NCI-H2227 (cell line): ENCODE data around the gene ZZZ3.
"Not testable (repeated sequence)": the region's sequence is repeated elsewhere in the genome, so short reads cannot be mapped to it uniquely, and the experiment has no call there.

ENCODE experiments used
- DNase-seq: peaks from one replicate; lab custom pipeline; 2025; ENCODE audit not compliant: unreplicated experiment; lab: John Stamatoyannopoulos, UW

Gene ZZZ3

GRCh38 chr1:77671836-77672235, 10.6 kb downstream of the ZZZ3 start:
- DNase-seq = no peak

- no peak for DNase-seq
These were observed 12.1 kb downstream of the ZZZ3 start for GRCh38 chr1:77670330-77670729.

- no peak for DNase-seq
These were observed 13.5 kb downstream of the ZZZ3 start for GRCh38 chr1:77668924-77669449.

DNA sequence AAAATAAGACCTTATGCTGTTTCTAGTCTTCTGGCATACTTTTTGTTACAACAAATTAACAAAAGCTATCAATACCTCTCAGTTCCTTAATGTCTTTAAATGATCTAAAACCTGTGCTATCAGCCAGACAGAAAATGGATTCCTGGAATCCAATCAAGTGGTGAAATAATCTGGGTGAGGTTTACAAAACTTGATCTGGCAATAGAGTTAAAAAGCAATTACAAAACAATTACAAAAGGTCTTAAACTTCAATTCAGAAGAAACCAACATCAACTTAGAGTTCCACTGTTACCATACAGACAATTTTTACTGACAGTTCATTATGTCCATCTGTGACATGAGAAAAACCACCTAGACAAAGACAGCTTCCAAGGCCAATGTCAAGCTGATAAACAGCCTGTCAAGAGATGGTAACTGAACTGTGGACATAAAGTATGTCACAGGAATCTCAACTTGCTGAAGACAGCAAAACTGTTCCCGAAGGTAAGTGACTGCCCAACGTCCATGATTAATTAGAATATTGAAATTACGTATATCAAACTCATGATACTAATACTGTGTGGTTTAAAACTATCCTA, 17.4 kb downstream of the ZZZ3 start:
- no peak for DNase-seq

GRCh38 chr1:77661696-77662095, 20.8 kb downstream of the ZZZ3 start:
- DNase-seq = no peak

DNA sequence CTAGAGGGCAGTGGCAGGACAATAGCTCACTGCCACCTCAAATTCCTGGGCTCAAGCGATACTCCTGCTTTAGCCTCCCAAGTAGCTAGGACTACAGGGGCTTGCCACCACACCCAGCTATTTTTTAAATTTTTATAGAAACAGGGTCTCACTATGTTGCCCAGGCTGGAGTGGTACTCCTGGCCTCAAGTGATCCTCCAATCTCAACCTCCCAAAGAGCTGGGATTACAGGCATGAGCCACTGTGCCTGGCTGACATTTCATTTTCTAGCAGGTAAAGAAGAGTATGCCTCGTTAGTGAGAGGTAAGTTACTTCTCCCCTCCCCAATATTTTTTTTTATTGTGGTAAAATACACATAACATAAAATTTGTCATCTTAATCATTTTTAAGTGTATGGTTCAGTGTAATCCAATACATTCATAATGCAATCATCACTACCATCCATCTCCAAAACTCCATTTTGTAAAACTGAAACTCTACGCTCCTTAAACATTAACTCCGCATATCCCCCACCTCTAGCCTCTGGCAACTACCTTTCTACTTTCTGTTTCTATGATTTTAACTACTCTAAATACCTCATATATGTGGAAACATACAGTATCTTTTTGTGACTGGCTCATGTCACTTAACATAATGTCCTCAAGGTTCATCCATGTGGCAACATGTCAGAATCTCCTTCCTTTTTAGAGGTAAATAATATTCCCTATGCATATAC, 22.4 kb downstream of the ZZZ3 start:
- DNase-seq = no peak

DNA sequence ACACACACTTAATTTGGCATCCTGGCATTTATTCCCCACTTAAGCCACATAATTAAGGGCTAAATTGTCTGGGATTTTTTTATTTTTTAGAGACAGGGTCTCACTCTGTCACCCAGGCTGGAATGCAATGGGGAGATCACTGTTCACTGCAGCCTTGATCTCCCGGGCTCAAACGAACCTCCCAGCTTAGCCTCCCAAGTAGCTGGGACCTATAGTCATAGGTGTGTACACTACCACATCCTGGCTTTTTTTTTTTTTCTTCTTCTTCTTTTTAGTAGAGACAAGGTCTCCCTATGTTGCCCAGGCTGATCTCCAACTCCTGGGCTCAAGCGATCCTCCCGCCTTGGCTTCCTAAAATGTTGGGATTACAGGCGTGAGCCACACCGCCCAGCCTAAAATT, 24.2 kb downstream of the ZZZ3 start:
- DNase-seq = no peak

DNA sequence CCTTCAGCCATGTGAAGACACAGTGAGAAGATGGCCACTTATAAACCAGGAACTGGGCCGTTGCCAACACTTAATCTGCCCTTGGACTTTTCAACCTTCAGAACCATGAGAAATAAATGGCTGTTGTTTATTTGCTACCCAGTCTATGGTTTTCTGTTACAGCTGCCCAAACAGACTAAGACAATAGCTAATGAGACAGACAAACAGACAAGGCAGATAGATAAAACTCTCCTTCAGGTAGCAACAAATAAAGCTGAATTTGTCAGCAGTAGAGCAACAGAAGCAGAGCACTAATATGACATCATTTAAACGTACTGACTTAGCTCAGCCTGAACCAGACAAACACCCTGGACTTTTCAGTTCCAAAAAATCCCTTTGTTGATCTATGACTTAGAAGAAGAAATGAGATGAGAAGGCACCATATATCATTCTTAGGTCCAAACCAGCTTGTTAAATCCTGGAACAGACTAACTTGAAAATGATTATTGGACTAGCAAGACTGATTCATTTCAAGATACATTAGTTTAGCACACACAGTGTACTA, 27.0 kb downstream of the ZZZ3 start:
- DNase-seq = no peak

DNA sequence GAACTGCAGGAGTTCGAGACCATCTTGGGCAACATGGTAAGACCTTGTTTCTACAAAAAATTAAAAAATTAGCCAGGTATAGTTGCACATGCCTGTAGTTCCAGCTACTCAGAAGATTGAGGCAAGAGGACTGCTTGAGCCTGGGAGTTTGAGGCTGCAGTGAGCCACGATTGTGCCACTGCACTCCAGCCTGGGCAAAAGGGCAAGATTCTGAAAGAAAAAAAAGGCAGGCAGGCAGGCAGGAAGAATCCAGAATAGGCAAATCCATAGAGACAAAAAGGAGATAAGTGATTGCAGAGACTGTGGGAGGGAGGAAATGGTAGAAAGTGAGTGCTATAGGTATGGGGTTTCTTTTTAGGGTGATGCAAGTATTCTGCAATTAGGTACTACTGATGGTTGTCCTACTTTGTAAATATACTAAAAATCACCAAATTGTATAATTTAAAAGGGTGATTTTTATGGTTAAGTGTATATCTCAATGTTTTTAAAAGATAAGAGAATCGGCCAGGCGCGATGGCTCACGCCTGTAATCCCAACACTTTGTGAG, 29.4 kb downstream of the ZZZ3 start:
- no peak for DNase-seq

DNA sequence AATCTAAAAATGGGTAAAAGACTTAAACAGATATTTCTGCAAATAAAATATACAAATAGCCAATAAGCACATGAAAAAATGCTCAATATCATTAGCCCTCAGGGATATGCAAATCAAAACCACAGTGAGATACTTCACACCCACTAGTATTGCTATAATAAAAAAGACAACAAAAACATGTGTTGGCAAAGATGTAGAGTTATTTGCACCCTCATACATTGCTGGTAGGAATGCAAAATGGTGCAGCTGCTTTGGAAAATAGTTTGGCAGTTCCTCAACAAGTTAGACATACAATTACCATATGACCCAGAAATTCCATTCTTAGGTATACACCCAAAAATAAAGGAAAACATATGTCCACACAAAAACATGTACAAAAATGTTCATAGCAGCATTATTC, 30.2 kb downstream of the ZZZ3 start:
- DNase-seq = no peak

GRCh38 chr1:77649127-77649526, 33.3 kb downstream of the ZZZ3 start:
- DNase-seq = no peak

DNA sequence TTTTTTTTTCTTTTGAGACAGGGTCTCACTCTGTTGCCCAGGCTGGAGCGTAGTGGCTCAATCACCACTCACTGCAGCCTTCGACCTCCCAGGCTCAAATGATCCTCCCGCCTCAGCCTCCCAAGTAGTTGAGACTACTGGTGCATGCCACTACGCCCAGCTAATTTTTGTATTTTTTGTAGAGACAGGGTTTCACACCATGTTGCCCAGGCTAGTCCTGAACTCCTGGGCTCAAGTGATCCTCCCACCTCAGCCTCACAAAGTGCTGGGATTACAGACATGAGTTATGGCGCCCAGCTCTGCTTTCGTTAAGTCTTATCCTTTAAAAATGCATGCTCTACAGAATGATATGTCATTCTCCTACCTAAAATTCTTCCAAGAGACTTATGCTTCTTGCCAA, 36.2 kb downstream of the ZZZ3 start:
- DNase-seq = not testable (repeated sequence)

DNA sequence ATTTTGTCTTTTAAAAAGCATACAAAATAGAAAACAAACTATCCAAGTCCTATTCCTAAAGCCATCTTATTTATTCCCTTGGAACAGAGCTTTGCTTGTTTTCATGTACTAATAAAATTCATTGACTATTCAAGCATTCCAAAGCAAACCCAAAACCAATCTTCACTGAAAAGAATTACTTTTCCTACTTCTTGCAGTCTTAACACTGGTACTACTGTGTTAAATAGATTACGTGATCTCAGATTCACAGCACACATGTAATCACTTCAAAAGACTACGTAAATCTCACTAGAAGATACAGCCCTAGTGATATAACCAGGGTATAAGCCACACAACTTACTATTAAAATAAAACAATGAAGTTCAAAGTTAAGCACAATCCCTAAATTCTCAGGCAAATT, 39.0 kb downstream of the ZZZ3 start:
- no peak for DNase-seq

GRCh38 chr1:77642941-77643340, 39.5 kb downstream of the ZZZ3 start:
- DNase-seq = no peak

DNA sequence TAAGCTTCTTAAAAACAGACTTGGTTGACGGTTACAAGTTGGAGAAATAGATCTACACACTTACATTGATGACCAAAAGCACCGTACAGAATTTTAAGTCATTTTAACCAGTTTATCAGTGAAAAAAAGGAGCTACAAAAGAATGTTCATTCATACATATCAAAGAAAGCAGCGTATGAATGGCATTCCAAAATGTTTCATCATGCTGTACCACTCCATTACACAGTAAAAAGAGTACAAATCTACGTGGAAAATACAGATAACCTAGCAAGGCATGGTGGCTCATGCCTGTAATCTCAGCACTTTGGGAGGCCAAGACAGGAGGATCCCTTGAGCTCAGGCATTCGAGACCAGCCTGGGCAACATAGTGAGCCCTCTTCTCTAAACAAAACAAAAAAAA, 40.3 kb downstream of the ZZZ3 start:
- DNase-seq = no peak

- DNase-seq = no peak
These were observed 42.8 kb downstream of the ZZZ3 start for GRCh38 chr1:77639557-77640069.

GRCh38 chr1:77639056-77639455, 43.4 kb downstream of the ZZZ3 start:
- DNase-seq = no peak

DNA sequence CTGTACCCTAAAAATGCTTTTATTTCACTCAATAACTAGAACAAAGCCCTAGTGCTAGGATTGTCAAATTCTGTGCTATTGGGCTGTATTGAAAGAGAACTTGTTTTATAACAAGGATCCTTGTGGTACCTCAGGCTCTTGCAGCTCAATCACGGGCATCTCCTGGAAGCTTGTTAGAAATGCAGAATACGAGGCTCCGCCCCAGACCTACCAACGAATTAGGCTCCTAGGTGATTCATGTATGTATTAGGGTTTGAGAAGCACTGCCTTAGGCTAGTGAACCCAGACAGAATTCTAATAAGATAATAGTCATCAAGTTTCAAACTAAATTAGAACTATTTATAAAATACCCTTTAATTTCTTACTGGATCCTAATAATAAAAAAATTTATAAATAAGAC, 45.6 kb downstream of the ZZZ3 start:
- DNase-seq = no peak
